ENCODE results near the gene CAMKK2.
A peak's percentile ranks its signal among the peaks of the same experiment; 100 is the strongest.
"Not testable (repeated sequence)": the region's sequence is repeated elsewhere in the genome, so short reads cannot be mapped to it uniquely, and the experiment has no call there.

Gene CAMKK2

DNA sequence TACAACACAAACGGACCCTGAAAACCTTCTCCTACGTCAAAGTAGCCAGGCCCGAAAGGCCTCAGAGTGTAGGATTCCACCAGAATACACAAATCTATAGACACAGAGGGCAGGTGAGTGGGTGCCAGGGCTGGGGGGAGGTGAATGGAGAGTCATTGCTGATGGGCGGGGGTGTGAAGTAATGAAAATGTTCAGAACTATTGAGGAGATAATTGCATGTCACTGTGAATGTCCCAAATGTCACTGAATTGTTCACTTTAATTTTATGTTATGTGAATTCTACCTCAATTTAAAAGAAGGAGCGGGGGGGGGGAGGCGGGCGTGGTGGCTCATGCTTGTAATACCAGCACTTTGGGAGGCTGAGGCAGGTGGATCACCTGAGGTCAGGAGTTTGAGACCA lies 50.6 kb downstream of the CAMKK2 start:
- DNase-seq (ENCODE audit: low read depth): no peak

DNA sequence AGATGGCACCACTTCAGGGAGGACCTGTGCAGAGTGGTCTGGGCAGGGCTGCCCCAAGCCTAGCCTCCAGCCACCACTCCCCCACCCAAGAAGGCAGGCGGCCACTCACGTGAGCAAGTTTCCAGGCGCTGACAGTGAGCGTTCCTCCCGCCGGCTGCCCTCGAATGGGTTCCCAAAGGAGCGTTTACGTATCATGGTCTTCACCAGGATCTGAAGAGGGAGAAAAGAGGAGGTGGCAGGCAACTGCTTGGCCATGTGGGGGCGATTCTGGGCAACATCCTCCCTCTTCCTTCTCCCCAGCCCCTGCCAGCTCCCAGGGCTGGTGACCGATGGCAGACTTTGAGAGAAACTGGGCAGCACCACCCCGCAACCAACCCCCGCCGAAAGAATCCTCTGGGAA lies 51.5 kb downstream of the CAMKK2 start:
- no peak for DNase-seq (ENCODE audit: low read depth)

DNA sequence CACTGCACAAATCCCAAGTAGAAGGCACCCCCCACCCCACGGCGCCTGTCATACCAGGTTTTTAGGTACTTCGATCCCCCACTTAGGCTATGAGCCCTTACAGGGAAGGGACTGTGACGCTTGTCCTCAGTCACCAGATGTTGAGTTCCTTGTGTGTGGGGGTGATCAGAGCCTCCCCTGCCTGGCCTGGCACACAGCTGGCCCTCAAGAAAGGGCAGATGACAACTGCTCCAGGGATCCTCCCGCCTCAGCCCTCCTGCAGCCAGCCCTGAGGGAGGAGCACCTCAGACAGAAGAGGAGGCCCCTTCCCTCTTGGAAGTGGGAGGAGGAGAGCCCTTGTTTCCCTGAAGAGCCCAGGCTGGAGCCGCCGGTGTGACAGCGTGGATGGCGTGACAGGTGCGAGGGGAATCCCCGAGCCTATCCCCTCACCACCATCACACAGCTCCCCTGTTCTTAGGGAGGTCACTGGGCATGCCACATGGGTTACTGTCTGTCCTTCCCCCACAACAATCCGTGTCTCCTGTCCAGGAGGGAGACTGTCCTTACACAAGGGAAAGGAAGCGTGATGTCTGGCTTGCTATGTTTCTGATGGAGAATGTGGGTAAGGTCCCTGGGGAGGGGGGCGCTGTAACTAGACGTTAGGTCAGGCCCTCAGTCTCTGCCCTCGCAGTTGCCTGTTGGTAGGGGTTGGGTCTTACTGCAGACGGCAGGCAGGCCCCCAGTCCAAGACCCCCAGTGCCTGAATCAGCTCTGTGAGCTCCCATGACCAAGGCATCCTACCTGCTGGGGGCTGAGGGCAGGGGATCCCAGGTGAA lies 55.1 kb downstream of the CAMKK2 start:
- no peak for DNase-seq (ENCODE audit: low read depth)

DNA sequence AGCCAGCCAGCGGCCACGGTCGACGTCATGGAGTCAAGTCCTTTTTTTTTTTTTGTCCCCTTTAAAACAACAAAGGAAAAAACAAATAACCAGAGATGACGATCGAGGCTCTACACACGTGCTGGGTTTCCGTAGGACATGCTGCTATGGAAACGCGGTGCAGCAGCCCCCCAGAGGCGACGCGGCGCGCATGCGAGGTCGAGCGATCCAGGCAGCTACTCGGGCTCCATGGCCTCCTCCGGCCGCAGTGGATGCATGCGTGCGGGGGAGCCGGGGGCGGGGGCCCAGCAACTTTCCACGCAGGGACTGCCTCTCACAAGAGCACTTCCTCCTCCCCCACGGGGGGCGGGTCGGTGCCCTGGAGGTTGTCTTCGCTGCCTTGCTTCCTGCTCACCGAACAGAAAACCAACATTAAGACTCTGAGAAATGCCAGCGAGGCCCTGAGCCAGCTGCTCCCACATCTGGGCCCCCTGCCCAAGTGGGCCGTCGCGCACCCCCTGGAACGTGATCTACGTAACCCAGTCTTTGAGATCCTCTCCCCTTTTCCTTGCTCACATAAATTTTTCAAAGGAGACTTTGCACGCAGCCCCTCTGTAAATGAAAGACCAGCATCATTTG lies 55.9 kb downstream of the CAMKK2 start:
- peak; percentile 64 for DNase-seq (ENCODE audit: low read depth)

- DNase-seq (ENCODE audit: low read depth): no peak
Observed at GRCh38 chr12:121240062-121240420, 56.5 kb downstream of the CAMKK2 start.

DNA sequence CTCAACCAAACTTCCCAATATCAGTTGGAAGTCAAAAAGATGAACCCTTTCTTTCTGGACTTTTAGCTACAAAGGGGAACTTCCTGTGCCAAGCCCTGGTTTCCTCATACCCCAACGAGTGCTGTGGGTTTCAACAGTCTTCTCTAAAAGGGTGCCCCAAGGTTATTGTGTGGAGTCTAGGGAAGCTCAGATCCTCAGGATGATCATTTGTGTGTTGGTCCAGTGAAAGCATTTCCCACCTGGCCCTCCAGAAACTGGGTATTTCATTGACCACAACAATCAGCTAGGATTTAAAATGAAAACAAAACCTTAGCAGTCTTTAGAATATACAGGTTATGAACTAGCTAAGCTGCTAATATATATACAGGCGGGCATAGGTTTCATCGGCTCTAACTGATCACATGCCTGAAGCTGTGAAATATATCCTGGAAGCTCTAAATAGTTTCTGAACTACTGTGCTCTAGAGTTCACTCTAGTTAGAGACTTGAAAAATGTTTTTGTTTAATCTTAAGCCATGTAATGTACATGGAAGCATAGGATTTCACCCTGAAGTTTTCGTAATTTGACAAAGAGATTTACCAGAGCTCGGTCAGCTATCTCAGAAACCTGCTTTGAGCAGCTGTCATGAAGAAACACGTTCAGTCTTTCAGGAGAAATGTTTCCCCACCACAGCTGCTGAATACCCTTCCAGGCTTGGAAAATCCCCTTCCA lies 57.0 kb downstream of the CAMKK2 start:
- no peak for DNase-seq (ENCODE audit: low read depth)

DNA sequence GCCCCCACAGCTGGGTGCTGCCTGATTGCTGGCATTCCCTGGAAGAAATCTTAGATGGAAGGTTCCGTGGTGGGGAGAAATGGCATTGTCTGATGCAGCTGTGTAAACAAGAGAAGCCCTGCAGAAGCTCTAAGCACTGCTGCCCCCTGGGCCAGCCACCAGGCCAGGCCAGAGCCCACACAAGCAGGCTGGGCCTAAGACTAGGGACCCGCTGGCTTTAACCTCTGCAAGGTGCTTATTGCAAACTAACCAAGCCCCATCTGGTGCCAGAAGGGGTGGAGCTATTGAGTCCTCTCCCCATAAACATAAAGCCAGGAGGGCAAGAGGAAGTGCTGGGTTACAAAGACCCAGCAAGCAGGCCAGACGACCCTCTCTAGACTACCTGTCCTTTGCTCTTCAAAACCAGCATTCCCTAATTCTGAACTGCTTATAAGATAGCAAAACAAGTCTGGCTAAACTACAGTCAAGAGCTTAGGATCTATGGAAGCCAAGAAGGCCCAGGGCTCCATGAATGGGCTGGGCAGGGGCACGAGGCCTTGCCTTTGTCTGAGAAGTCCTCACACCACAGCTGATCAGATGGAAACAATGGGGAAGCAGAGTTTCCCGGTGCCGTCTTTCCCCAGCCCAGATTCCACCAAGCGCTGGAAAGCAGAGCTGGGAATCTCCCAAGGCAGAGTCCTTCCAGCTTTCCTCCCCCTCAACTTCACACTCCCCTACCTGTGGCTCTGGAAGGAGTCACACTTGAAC lies 57.7 kb downstream of the CAMKK2 start:
- DNase-seq (ENCODE audit: low read depth): no peak

DNA sequence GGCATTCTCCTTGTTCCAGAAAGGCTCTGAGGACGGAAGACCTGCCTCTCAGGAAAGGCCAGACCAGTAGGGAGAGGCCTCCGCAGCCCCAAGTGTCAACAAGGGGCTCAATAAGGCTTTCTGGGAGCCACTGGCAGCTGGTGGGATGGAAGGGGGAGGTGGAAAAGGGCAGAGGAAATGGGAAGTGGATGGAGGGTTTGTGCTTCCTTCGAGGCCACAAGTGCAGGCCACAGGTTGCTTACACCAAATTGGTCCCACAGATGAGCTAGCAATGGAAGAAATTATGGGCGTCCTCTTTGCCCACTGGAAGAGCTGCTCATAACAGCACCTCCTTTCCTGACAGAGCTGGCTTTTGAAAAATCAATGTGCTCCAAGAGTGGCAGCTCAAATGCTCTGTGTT lies 58.4 kb downstream of the CAMKK2 start:
- DNase-seq (ENCODE audit: low read depth): no peak

DNA sequence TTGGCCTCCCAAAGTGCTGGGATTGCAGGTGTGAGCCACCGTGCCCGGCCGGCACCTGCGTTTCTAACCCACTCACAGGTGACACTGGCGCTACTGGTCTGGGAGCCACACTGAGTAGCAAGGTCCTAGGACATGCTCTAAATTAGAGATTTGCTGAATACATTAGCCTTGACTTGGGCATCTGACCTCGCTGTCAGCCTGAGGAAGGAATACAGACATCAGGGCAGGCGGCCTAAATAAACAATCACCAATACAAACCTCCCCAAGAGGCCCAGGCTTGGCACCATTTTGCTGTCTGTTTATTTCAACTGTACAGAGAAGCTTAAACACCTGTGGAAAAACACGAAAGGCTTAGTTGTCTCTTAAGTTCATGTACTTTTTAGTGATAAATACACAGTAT lies 59.1 kb downstream of the CAMKK2 start:
- DNase-seq (ENCODE audit: low read depth): no peak

- no peak for DNase-seq (ENCODE audit: low read depth)
Observed at GRCh38 chr12:121236776-121237175, 59.7 kb downstream of the CAMKK2 start.

DNA sequence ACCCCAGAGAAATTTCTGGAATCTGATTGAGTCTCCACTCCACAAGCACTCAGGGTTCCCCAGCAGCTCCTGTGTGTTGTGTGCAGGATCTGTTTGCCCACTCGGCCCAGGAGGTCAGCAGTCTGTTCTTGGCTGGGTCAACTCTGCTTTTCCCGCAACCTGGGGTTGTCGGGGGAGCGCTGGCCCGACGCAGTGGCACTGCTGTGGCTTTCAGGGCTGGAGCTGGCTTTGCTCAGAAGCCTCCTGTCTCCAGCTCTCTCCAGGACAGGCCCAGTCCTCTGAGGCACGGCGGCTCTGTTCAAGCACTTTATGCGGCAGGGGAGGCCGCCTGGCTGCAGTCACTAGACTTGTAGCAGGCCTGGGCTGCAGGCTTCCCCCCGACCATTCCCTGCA lies 62.9 kb downstream of the CAMKK2 start:
- no peak for DNase-seq (ENCODE audit: low read depth)

- no peak for DNase-seq (ENCODE audit: low read depth)
Observed at GRCh38 chr12:121232977-121233627, 63.4 kb downstream of the CAMKK2 start.

DNA sequence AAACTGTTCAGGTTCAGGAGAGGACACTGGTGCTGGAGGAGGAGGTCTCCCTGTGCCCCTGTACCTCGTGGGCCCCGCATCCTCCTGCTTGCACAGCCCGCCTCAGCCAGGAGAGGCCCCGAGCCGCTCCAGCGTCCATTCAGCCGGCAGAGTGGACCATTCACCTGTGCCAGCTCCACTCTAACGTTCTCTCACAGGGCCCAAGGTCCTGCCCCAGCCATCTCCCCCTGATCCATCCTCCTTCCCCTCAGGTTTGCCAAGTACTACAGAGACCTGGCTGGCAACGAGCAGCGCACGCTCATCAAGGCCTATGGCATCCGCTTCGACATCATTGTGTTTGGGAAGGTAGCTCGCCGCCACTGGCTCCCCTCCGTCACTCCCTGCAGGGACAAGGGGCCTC lies 64.3 kb downstream of the CAMKK2 start:
- DNase-seq (ENCODE audit: low read depth): no peak

DNA sequence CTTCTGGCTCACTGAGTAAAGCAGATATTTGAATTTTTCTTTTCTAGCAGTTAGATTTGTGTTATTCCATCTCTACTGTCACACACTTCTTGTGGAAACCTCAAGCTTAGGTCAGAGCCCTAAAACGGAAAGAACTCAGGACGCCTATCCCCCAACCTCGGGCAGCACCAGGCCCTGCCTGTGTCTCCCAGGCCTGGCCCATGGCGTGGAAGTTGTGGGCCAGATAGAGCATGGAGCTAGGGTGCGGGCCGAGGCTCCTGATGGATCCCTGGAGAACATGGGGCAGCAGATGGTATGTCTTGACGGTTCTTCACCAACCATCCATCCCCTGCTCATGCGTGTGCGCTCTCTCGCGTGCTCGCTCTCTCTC lies 66.0 kb downstream of the CAMKK2 start:
- no peak for DNase-seq (ENCODE audit: low read depth)

GRCh38 chr12:121229826-121230537 lies 66.5 kb downstream of the CAMKK2 start:
- DNase-seq (ENCODE audit: low read depth): not testable (repeated sequence)

- DNase-seq (ENCODE audit: low read depth): no peak
Observed at GRCh38 chr12:121228919-121229665, 67.4 kb downstream of the CAMKK2 start.

DNA sequence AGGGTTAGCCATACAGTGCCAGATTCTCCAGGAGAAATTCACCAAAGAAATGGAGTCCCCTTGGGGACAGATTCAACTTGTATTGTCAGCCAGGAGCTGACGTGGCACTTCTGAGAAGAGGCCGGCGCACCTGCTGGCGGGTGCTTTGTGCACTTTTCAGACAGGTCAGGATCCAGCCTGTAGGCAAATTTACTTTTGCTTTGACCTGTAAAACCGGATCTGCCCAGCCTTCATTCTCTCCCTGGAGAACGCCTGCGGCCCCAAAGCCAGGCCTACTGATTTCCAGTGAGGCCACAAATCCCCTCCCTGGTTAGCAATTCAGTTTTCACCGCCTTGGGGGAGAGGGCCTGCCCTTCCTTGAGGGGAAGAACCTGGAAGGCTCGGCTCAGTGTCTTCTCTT lies 69.2 kb downstream of the CAMKK2 start:
- DNase-seq (ENCODE audit: low read depth): no peak

- not testable (repeated sequence) for DNase-seq (ENCODE audit: low read depth)
Observed at GRCh38 chr12:121226871-121227270, 69.6 kb downstream of the CAMKK2 start.

GRCh38 chr12:121226399-121226798 lies 70.1 kb downstream of the CAMKK2 start:
- DNase-seq (ENCODE audit: low read depth): no peak

- no peak for DNase-seq (ENCODE audit: low read depth)
Observed at GRCh38 chr12:121224591-121224990, 71.9 kb downstream of the CAMKK2 start.
